GM12801 (cell line): ENCODE data around the gene FRMD3.

Experiments
- CTCF ChIP-seq: IDR thresholded peaks from one replicate; pipeline ENCODE4 v1.5.1; 2011; ENCODE audit warnings: control low read depth; ENCODE audit not compliant: insufficient read length; ENCODE audit errors: extremely low read depth

FRMD3 gene

GRCh38 chr9:83538172-83538889 lies at the start of gene FRMD3:
Gene FRMD3 (minus strand): TSS chr9:83538401. CDS start chr9:83538231, 170 bp downstream.
- no peak for TF ChIP-seq CTCF

DNA sequence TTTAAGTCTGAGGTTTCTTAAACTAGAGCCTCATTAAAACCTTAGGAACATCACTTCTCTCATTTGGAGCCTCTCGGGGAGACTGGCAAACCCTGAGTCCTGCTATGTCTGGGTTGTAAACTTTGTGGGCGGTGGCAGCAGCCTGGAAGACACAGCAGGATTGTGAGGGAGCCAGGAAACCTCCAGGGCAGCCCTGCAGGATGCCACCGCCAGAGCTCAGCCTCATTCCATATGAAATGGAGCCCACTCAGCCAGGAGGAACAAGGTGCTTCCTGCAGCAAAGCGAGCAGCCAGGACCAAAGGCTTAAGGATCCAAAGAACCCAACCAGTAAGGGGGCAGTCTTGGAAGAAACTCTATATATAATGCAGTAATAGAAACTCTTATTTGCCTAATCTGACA lies 46.8 kb upstream of the FRMD3 start:
- TF ChIP-seq CTCF, result no peak

DNA sequence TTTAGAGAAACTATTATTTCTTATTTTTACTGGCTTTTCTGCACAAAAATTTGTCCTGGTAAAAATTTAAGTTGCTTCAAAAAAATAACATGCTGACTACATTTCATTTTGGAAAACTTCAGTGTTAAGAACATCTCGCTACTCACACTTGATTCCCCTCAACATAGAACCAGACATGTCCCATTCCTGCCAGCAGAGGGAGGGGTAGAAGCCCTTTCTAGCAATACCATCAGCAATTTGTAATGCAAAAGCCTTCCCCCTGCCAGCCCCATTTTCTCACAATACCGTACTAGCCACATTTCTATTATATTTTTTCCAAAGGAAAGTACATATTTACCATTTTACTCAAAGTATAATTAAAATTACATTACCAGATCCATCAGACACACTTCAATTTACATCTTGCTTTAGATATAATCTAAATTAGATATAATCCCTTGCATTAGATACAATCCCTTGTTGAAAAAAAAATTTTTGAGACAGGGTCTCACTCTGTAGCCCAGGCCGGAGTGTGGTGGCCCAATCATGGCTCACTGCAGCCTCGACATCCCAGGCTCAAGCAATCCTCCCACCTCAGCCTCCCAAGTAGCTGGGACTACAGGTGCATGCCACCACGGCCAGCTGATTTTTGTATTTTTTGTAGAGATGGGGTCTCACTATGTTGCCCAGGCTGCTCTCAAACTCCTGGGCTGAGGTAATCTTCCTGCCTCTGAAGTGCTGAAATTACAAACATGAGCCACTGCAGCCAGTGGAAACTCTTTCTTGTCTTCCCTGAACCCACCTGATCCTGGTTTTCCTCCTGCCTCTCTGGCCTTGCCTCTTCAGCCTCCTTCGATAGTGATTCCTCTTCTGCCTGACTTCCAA lies 45.2 kb upstream of the FRMD3 start:
- TF ChIP-seq CTCF, result no peak

DNA sequence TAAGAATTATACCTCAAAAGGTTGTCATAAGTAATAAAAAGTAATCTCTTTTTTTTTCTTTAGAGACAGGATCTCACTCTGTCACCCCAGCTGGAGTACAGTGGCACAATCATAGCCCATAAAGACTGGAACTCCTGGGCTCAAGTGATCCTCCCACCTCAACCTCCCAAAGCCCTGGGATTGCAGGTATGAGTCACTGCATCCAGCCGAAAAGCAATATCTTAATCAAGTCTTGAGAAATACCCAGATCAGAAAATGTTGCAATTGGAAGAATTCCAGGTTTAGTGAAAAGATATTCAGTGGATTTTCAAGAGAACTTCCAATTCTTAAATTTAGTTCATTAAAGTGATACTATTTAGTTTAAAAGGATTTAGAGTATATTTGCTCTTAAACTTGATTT lies 43.8 kb upstream of the FRMD3 start:
- TF ChIP-seq CTCF, result no peak

DNA sequence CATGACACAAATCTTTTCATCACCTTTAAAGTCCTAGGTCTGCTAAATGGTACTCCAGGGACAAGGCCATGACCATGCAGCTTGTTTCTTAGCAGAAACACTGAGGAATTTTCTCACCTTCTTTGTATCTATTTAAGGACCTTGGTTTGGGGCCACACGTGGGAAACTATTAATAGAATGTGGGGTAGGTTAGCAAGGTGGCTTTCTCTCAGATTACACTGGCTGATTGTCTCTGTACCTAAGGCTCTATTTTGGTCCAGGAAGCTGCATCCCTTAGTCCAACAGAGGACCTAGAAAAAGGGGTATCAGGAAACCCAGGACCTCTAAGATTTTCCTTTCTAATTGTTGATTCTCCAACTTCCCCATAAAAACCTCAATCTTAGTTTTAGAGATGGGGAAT lies 36.3 kb upstream of the FRMD3 start:
- no peak for TF ChIP-seq CTCF

GRCh38 chr9:83572524-83572923 lies 34.3 kb upstream of the FRMD3 start:
- no peak for TF ChIP-seq CTCF

- no peak for TF ChIP-seq CTCF
These were observed 32.2 kb upstream of the FRMD3 start for GRCh38 chr9:83570359-83570758.
